H1 (cell line): Measurements from ENCODE around the gene CTTNBP2. TPM values are rescaled to one million over a fixed set of nuclear protein-coding genes. Genes with fewer than 3 reads are reported as not detected.

Source experiments
- CTCF ChIA-PET: fragments of 300-600 bp; sonication (Branson Sonifier 250); formaldehyde crosslinking; loops from one replicate; lab custom pipeline; 2021; ENCODE audit not compliant: partially characterized antibody; lab: Charles Lee
- POLR2A ChIA-PET: fragments of 300-600 bp; sonication (Branson Sonifier 250); formaldehyde crosslinking; loops from one replicate; lab custom pipeline; 2021; ENCODE audit warnings: inconsistent platforms; ENCODE audit not compliant: partially characterized antibody; lab: Charles Lee
- DNase-seq, 2 experiments: peaks; one replicate each; pipeline versions ENCODE4 v3.0.0 to v3.0.0-alpha.2; 2010 to 2022; ENCODE audit warnings: low spot score in 2 of 2, low read depth in 1 of 2, mixed read lengths in 1 of 2
- FAIRE-seq: peaks from 2 replicates; lab custom pipeline; 2011; peaks lifted over from hg19 to GRCh38; lab: Jason Lieb, UNC
- H2AFZ ChIP-seq: 2 replicates; pipeline ENCODE4 v1.8.1; 2012; ENCODE audit warnings: low read length, inconsistent platforms
- H2AK5ac ChIP-seq: 2 replicates; pipeline ENCODE4 v1.6.1; 2013; ENCODE audit warnings: low read depth, low read length
- H2BK120ac ChIP-seq: replicated peaks from 2 replicates; pipeline ENCODE3; 2013; ENCODE audit warnings: low read depth, low read length, inconsistent platforms
- H2BK12ac ChIP-seq: 2 replicates; pipeline ENCODE4 v1.6.1; 2013; ENCODE audit warnings: low read depth, low read length
- H2BK15ac ChIP-seq: 2 replicates; pipeline ENCODE4 v1.6.1; 2013; ENCODE audit warnings: low read length
- H2BK20ac ChIP-seq: 2 replicates; pipeline ENCODE4 v1.6.1; 2013; ENCODE audit warnings: low read length
- H2BK5ac ChIP-seq: 2 replicates; pipeline ENCODE4 v1.6.1; 2013; ENCODE audit warnings: low read depth, low read length
- H3K14ac ChIP-seq: 2 replicates; pipeline ENCODE4 v1.6.1; 2013; ENCODE audit warnings: inconsistent platforms; ENCODE audit not compliant: insufficient read length
- H3K18ac ChIP-seq: 2 replicates; pipeline ENCODE4 v1.6.1; 2013; ENCODE audit warnings: low read length; ENCODE audit errors: extremely low read depth
- H3K23ac ChIP-seq: 2 replicates; pipeline ENCODE4 v1.6.1; 2013; ENCODE audit warnings: inconsistent platforms; ENCODE audit not compliant: insufficient read length
- H3K23me2 ChIP-seq: 2 replicates; pipeline ENCODE4 v1.6.1; 2013; ENCODE audit warnings: low read depth, low read length
- H3K27ac ChIP-seq: 2 replicates; pipeline ENCODE4 v1.6.1; 2011; ENCODE audit warnings: low read depth, low read length, inconsistent platforms
- H3K27me3 ChIP-seq, 4 experiments: replicated peaks in 1 of 4; 1 replicate in 1 of 4; 2 replicates in 3 of 4; pipeline versions ENCODE4 v1.6.1 to v1.8.1; 2011 to 2013; ENCODE audit warnings: low read length in 3 of 4, mild to moderate bottlenecking in 3 of 4, inconsistent platforms in 2 of 4, mixed read lengths in 2 of 4, moderate library complexity in 1 of 4; ENCODE audit not compliant: control insufficient read depth in 3 of 4, insufficient read depth in 3 of 4; ENCODE audit errors: extremely low read depth in 1 of 4
- H3K36me3 ChIP-seq, 4 experiments: 2 replicates each; pipeline versions ENCODE4 v1.6.1 to v1.8.1; 2011 to 2013; ENCODE audit warnings: mild to moderate bottlenecking in 4 of 4, low read length in 3 of 4, moderate library complexity in 2 of 4, control low read depth in 1 of 4, inconsistent platforms in 1 of 4; ENCODE audit not compliant: insufficient read depth in 4 of 4, control insufficient read depth in 2 of 4
- H3K4ac ChIP-seq: replicated peaks from 2 replicates; pipeline ENCODE3; 2013; ENCODE audit warnings: low read length, low read depth, mixed read lengths, inconsistent platforms; ENCODE audit not compliant: insufficient read length
- H3K4me1 ChIP-seq, 4 experiments: replicated peaks in 1 of 4; 1 replicate in 1 of 4; 2 replicates in 3 of 4; pipeline versions ENCODE4 v1.6.1 to v1.8.1; 2011 to 2013; ENCODE audit warnings: low read length in 3 of 4, inconsistent platforms in 2 of 4, mixed read lengths in 1 of 4; ENCODE audit not compliant: insufficient read depth in 4 of 4, control insufficient read depth in 3 of 4
- H3K4me2 ChIP-seq, 2 experiments: 2 replicates each; pipeline versions ENCODE4 v1.6.1 to v1.8.1; 2011 to 2013; ENCODE audit warnings: low read depth in 2 of 2, low read length in 2 of 2, control low read depth in 1 of 2, inconsistent platforms in 1 of 2, mild to moderate bottlenecking in 1 of 2; ENCODE audit not compliant: insufficient read depth in 1 of 2
- H3K4me3 ChIP-seq, 4 experiments: fragments of 200-600, 300-600 bp in 1 of 4; sonication (generic), shearing (Covaris generic), sonication (Bioruptor Twin) in 1 of 4; 2 replicates each; pipeline versions ENCODE4 v1.5.1 to v1.8.1; 2011 to 2016; ENCODE audit warnings: low read length in 4 of 4, low read depth in 3 of 4, control low read depth in 2 of 4, inconsistent platforms in 2 of 4, mild to moderate bottlenecking in 2 of 4, mixed read lengths in 1 of 4, moderate library complexity in 1 of 4; ENCODE audit not compliant: insufficient read depth in 2 of 4; ENCODE audit errors: extremely low read depth in 1 of 4
- H3K56ac ChIP-seq: replicated peaks from 2 replicates; pipeline ENCODE3; 2013; ENCODE audit warnings: low read depth, mild to moderate bottlenecking, mixed read lengths, low read length, inconsistent platforms; ENCODE audit not compliant: insufficient read length
- H3K79me1 ChIP-seq: 2 replicates; pipeline ENCODE4 v1.6.1; 2013; ENCODE audit warnings: low read depth, low read length, control low read depth
- H3K79me2 ChIP-seq, 2 experiments: 2 replicates each; pipeline versions ENCODE4 v1.6.1 to v1.8.1; 2012 to 2013; ENCODE audit warnings: low read length in 2 of 2, mild to moderate bottlenecking in 2 of 2, inconsistent platforms in 1 of 2; ENCODE audit not compliant: insufficient read depth in 2 of 2, control insufficient read depth in 1 of 2
- H3K9ac ChIP-seq, 4 experiments: replicated peaks in 1 of 4; 1 replicate in 1 of 4; 2 replicates in 3 of 4; pipeline versions ENCODE4 v1.6.1 to v1.8.1; 2011 to 2013; ENCODE audit warnings: low read depth in 3 of 4, low read length in 3 of 4, control low read depth in 2 of 4, mild to moderate bottlenecking in 2 of 4, moderate library complexity in 2 of 4, inconsistent platforms in 1 of 4; ENCODE audit errors: extremely low read depth in 1 of 4
- H3K9me3 ChIP-seq, 2 experiments: 2 replicates each; pipeline versions ENCODE4 v1.6.1 to v1.8.1; 2012 to 2013; ENCODE audit warnings: mild to moderate bottlenecking in 2 of 2, moderate library complexity in 2 of 2, control low read depth in 1 of 2, inconsistent platforms in 1 of 2, low read depth in 1 of 2, low read length in 1 of 2, mixed read lengths in 1 of 2; ENCODE audit not compliant: insufficient read depth in 2 of 2
- H4K20me1 ChIP-seq, 2 experiments: replicated peaks in 1 of 2; 2 replicates each; pipeline versions ENCODE3 to v1.8.1; 2011 to 2013; ENCODE audit warnings: inconsistent platforms in 2 of 2, low read length in 2 of 2, mild to moderate bottlenecking in 1 of 2; ENCODE audit not compliant: insufficient read depth in 2 of 2, control insufficient read depth in 1 of 2
- H4K5ac ChIP-seq: 2 replicates; pipeline ENCODE4 v1.6.1; 2013; ENCODE audit warnings: low read length, low read depth, mixed read lengths, inconsistent platforms; ENCODE audit not compliant: insufficient read length
- H4K8ac ChIP-seq: 2 replicates; pipeline ENCODE4 v1.8.0; 2013; ENCODE audit warnings: mild to moderate bottlenecking, moderate library complexity, low read length, inconsistent platforms; ENCODE audit not compliant: insufficient read depth; ENCODE audit errors: extremely low read depth
- H4K91ac ChIP-seq: replicated peaks from 2 replicates; pipeline ENCODE3; 2013; ENCODE audit warnings: low read length, mixed read lengths, inconsistent platforms; ENCODE audit not compliant: insufficient read length
- BCL11A ChIP-seq, 2 experiments: IDR thresholded peaks; one replicate each; pipeline ENCODE4 v1.6.1; 2011; ENCODE audit warnings: low read depth in 2 of 2, low read length in 2 of 2, mild to moderate bottlenecking in 2 of 2
- EGR1 ChIP-seq: IDR thresholded peaks from 2 replicates; pipeline ENCODE4 v1.6.1; 2011; ENCODE audit warnings: low read depth, low read length, borderline replicate concordance
- EZH2 ChIP-seq: fragments of 200-600 bp; sonication (generic); IDR thresholded peaks from 2 replicates; pipeline ENCODE4 v1.7.1; 2012; ENCODE audit warnings: low read depth, mild to moderate bottlenecking, moderate library complexity, low read length, inconsistent platforms; ENCODE audit not compliant: severe bottlenecking
- FOSL1 ChIP-seq: IDR thresholded peaks from 2 replicates; pipeline ENCODE4 v1.6.1; 2011; ENCODE audit warnings: mild to moderate bottlenecking, low read depth, low read length, moderate library complexity; ENCODE audit not compliant: insufficient read depth
- JUND ChIP-seq: IDR thresholded peaks from 2 replicates; pipeline ENCODE4 v1.6.1; 2011; ENCODE audit warnings: mild to moderate bottlenecking, improper control_type of control experiment, low read length
- KDM5A ChIP-seq: fragments of 200-600 bp; IDR thresholded peaks from 2 replicates; pipeline ENCODE4 v1.7.1; 2012; ENCODE audit warnings: mild to moderate bottlenecking, low read length, inconsistent platforms, mixed read lengths
- RAD21 ChIP-seq, 2 experiments: IDR thresholded peaks in 1 of 2; conservative IDR thresholded peaks in 1 of 2; 2 replicates each; pipeline ENCODE4 v1.6.1; 2011; ENCODE audit warnings: low read depth in 2 of 2, low read length in 2 of 2, improper control_type of control experiment in 1 of 2, inconsistent platforms in 1 of 2, mild to moderate bottlenecking in 1 of 2, moderate library complexity in 1 of 2
- RFX5 ChIP-seq: IDR thresholded peaks from 2 replicates; pipeline ENCODE4 v1.6.1; 2011; ENCODE audit warnings: low read depth, low read length, improper control_type of control experiment, borderline replicate concordance
- SUZ12 ChIP-seq: fragments of 200-600 bp; sonication (generic); IDR thresholded peaks from 2 replicates; pipeline ENCODE4 v1.6.1; 2012; ENCODE audit warnings: mild to moderate bottlenecking, inconsistent platforms, low read length, moderate library complexity, mixed read lengths
- TAF1 ChIP-seq: IDR thresholded peaks from 2 replicates; pipeline ENCODE4 v1.6.1; 2011; ENCODE audit warnings: mild to moderate bottlenecking, low read depth, low read length
- TBP ChIP-seq: IDR thresholded peaks from 2 replicates; pipeline ENCODE4 v1.6.1; 2011; ENCODE audit warnings: low read depth, low read length, improper control_type of control experiment
- TEAD4 ChIP-seq: IDR thresholded peaks from 2 replicates; pipeline ENCODE4 v1.6.1; 2012; ENCODE audit warnings: low read depth, low read length, inconsistent platforms, mixed read lengths
- WGBS, 2 experiments: shearing (Covaris generic) in 1 of 2; methylation state at CpG; one replicate each; pipeline versions ENCODE4 v1.1.6 to v1.1.7; 2013 to 2015; ENCODE audit warnings: low lambda C conversion rate in 2 of 2, mixed read lengths in 2 of 2, inconsistent platforms in 1 of 2, low coverage in 1 of 2, missing lambda C conversion rate in 1 of 2; ENCODE audit not compliant: insufficient replicate concordance in 2 of 2, insufficient coverage in 1 of 2, insufficient read length in 1 of 2; ENCODE audit errors: extremely low coverage in 1 of 2, missing lambda C conversion rate in 1 of 2; 5-methylcytosine and 5-hydroxymethylcytosine counted together
- polyA plus RNA-seq, 7 experiments: library from polyadenylated mRNA; depleted of rRNA in 3 of 7; stranded (reverse) in 5 of 7; unstranded in 2 of 7; fragments of >200 nt in 5 of 7; fragments of 200-250 nt in 2 of 7; gene quantifications; 1 replicate in 5 of 7; 2 replicates in 1 of 7; 4 replicates in 1 of 7; pipeline versions ENCODE4 v1.2.1 to v1.2.3, GENCODE V29; 2011 to 2013; ENCODE audit warnings: missing spikeins in 2 of 7, mixed read lengths in 2 of 7
- total RNA-seq: library from RNA; stranded (reverse); fragmentation: NEBNext Ultra II Directional; extraction: Animal tissue kit (Norgen Biotek cat#: 25700); gene quantifications from 2 replicates; pipeline ENCODE4 v1.2.1, GENCODE V29; 2021
- TF ChIP-seq, protein P1 (sequence below): IDR thresholded peaks from 2 replicates; pipeline ENCODE4 v1.6.1; 2012; ENCODE audit warnings: low read length, inconsistent platforms

The CTTNBP2 gene
- total and polyA plus RNA-seq, 2 of the 8 experiments (the other 6 are each of a cell fraction or from before 2014, with no cell fraction given) = 15.3 to 35.1 TPM

DNA sequence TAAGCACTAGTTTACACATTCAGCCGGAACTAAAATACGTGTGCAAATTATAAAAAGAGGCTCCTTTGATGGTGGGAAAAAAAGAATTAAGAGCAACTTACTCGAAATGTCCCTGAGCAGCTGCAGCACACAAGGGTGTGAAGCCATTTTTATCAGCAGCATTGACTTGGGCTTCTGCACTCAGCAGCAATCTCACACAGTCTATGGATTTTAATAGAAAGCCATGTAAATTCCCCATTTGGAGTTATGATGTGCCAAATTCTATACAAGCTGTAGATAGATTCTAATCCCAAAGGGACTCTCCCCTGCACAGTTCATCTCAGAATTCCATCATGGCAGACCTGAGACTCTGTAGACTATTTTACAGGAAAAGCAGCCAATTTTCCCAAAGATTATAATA lies 90.5 kb downstream of the CTTNBP2 start:
- DNase-seq = no peak
- Histone ChIP-seq H3K79me1 (no peaks in the 10 kb centered on the region), H3K27ac (no peak overlapping the region), H2BK5ac (no peak overlapping the region), H4K8ac (no peak overlapping the region), H3K4ac (no peak overlapping the region), H4K20me1 (peaks cover 2 to 3% of the 10 kb centered on the region in 2 experiments), H3K27me3 (no peaks in the 10 kb centered on the region), H2BK12ac (no peak overlapping the region), H2BK15ac (no peak overlapping the region), H3K4me1 (no peaks in the 10 kb centered on the region), H4K91ac (no peak overlapping the region), H3K4me3 (no peak overlapping the region), H3K9me3 (no peaks in the 10 kb centered on the region), H3K9ac (no peak overlapping the region), H2AK5ac (no peak overlapping the region), H3K23ac (no peak overlapping the region), H3K23me2 (no peaks in the 10 kb centered on the region), H3K14ac (no peak overlapping the region), H4K5ac (no peak overlapping the region), H2BK20ac (no peak overlapping the region), H2AFZ (no peak overlapping the region), H3K79me2 (no peaks in the 10 kb centered on the region), H2BK120ac (no peak overlapping the region), H3K18ac (no peak overlapping the region), H3K4me2 (no peak overlapping the region), H3K36me3 (peaks cover 0 to 2% (median under 1%) of the 10 kb centered on the region in 4 experiments; a peak in 5 of 8 replicates), H3K56ac (no peak overlapping the region)
- FAIRE-seq = no peak
- POLR2A ChIA-PET = no interaction called here
- WGBS, 2 experiments = 95% methylated on average over 3 of the region's 3 CpGs; no CpG with 5 or more reads in 1 of the 2 experiments
- CTCF ChIA-PET = interaction anchor here (0.6 to 1.6 kb wide), 4 partner anchors 25 to 918 kb away, joined by 3 read pairs; no protein-coding TSS in a partner anchor
- no peak for TF ChIP-seq FOSL1
- no peak for TF ChIP-seq TEAD4
- TF ChIP-seq KDM5A = no peak
- TF ChIP-seq RFX5 = no peak
- no peak for TF ChIP-seq RAD21 (IDR thresholded peaks at IDR 0.05 in 1 of 2, conservative IDR thresholded peaks at IDR 0.05 in 1 of 2; ENCODE audit: low read depth in 2 of 2, low read length in 2 of 2)
- TF ChIP-seq EZH2 = no peak
- TF ChIP-seq, protein P1, sequence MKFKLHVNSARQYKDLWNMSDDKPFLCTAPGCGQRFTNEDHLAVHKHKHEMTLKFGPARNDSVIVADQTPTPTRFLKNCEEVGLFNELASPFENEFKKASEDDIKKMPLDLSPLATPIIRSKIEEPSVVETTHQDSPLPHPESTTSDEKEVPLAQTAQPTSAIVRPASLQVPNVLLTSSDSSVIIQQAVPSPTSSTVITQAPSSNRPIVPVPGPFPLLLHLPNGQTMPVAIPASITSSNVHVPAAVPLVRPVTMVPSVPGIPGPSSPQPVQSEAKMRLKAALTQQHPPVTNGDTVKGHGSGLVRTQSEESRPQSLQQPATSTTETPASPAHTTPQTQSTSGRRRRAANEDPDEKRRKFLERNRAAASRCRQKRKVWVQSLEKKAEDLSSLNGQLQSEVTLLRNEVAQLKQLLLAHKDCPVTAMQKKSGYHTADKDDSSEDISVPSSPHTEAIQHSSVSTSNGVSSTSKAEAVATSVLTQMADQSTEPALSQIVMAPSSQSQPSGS = no peak
- TF ChIP-seq EGR1 = no peak
- no peak for TF ChIP-seq JUND
- no peak for TF ChIP-seq TBP
- no peak for TF ChIP-seq SUZ12
- TF ChIP-seq TAF1 = no peak
- no peak for TF ChIP-seq BCL11A (IDR thresholded peaks at IDR 0.05; ENCODE audit: low read depth in 2 of 2, low read length in 2 of 2)
